Measurements from ENCODE around the gene BEST3. TPM values are rescaled to one million over a fixed set of nuclear protein-coding genes. Genes with fewer than 3 reads are reported as not detected.

Gene BEST3
- total RNA-seq, 1 experiment from 2014 or later = not detected

Other genes with a start within 250 kb of the BEST3 start
- 17.8 and 34.4 TPM in 2 replicates for gene FRS2, start 228.9 kb downstream of the BEST3 start, total RNA-seq (2014; rRNA removed; shearing (Covaris generic))
- 440 and 479 TPM in 2 replicates for gene CCT2, start 113.8 kb downstream of the BEST3 start, total RNA-seq (2014; rRNA removed; shearing (Covaris generic))
- not detected in 2 replicates for gene LRRC10, start 88.4 kb downstream of the BEST3 start, total RNA-seq (2014; rRNA removed; shearing (Covaris generic))
- 9.0 and 9.1 TPM in 2 replicates for gene RAB3IP, start 39.6 kb upstream of the BEST3 start, total RNA-seq (2014; rRNA removed; shearing (Covaris generic))
- gene MYRFL, start 125.9 kb upstream of the BEST3 start, total RNA-seq (2014; rRNA removed; shearing (Covaris generic)) = not detected in 2 replicates

Data from H4 (cell line).